ENCODE results near the gene XIRP1. TPM values are rescaled to one million over a fixed set of nuclear protein-coding genes. Genes with fewer than 3 reads are reported as not detected.

The XIRP1 gene
- total RNA-seq, 1 experiment from 2014 or later = not detected

GRCh38 chr3:39232859-39233258 is 40.5 kb upstream of the XIRP1 start:
- in situ Hi-C loops (cut with HindIII; ENCODE audit: low pct_unique_long_range_greater_than_20kb, low sequenced_read_pairs) (no loop called here), intact Hi-C loops (cut with micrococcal nuclease; ENCODE audit: unreplicated experiment) (no loop called here)
- CTCF ChIA-PET = no interaction called here
- Histone ChIP-seq H3K27me3 (ENCODE audit: control insufficient read depth, insufficient read depth, low read length) (peaks cover 4% of the 10 kb centered on the region; the same call in 1 of the 2 replicates), H3K36me3 (ENCODE audit: control insufficient read depth, insufficient read depth, low read length) (no peaks in the 10 kb centered on the region), H3K4me3 (ENCODE audit: low read depth in 2 of 2, low read length in 2 of 2) (no peak overlapping the region), H3K27ac (ENCODE audit: low read length) (no peak overlapping the region), H3K4me1 (ENCODE audit: control insufficient read depth, insufficient read depth, low read length) (no peaks in the 10 kb centered on the region), H3K9me3 (ENCODE audit: control insufficient read depth, insufficient read depth, low read depth, low read length) (no peaks in the 10 kb centered on the region)
- DNase-seq (ENCODE audit: low read depth, low spot score) (no peak), ATAC-seq (no peak)
- POLR2A ChIA-PET = no interaction called here
- BruUV-seq (replicated peaks) = no TSS peak
- TF ChIP-seq SIN3A (IDR thresholded peaks at IDR 0.05; ENCODE audit: borderline replicate concordance, insufficient read depth, low read depth, low read length) (no peak), POLR2AphosphoS5 (IDR thresholded peaks at IDR 0.05; ENCODE audit: low read depth, low read length) (no peak), TCF7L2 (IDR thresholded peaks at IDR 0.05; ENCODE audit: low read depth, low read length) (no peak)

- POLR2A ChIA-PET = no interaction called here
- intact Hi-C loops (cut with micrococcal nuclease; ENCODE audit: unreplicated experiment) = no loop called here
- no TSS peak for BruUV-seq (replicated peaks)
- Histone ChIP-seq H3K9me3 (ENCODE audit: control insufficient read depth, insufficient read depth, low read depth, low read length) (no peaks in the 10 kb centered on the region), H3K36me3 (ENCODE audit: control insufficient read depth, insufficient read depth, low read length) (no peaks in the 10 kb centered on the region), H3K27ac (ENCODE audit: low read length) (no peak overlapping the region), H3K4me1 (ENCODE audit: control insufficient read depth, insufficient read depth, low read length) (no peaks in the 10 kb centered on the region), H3K4me3 (ENCODE audit: low read depth in 2 of 2, low read length in 2 of 2) (no peak overlapping the region), H3K27me3 (ENCODE audit: control insufficient read depth, insufficient read depth, low read length) (peaks cover 4% of the 10 kb centered on the region; the same call in 1 of the 2 replicates)
- in situ Hi-C loops (cut with HindIII; ENCODE audit: low pct_unique_long_range_greater_than_20kb, low sequenced_read_pairs) = no loop called here
- CTCF ChIA-PET = no interaction called here
- no peak for ATAC-seq
- TF ChIP-seq TCF7L2 (IDR thresholded peaks at IDR 0.05; ENCODE audit: low read depth, low read length) (no peak), REST (IDR thresholded peaks at IDR 0.05; ENCODE audit: insufficient read depth in 1 of 2, low read depth in 2 of 2, low read length in 1 of 2) (no peak), POLR2AphosphoS5 (IDR thresholded peaks at IDR 0.05; ENCODE audit: low read depth, low read length) (no peak), SIN3A (IDR thresholded peaks at IDR 0.05; ENCODE audit: borderline replicate concordance, insufficient read depth, low read depth, low read length) (no peak)
- TF ChIP-seq, protein P1, sequence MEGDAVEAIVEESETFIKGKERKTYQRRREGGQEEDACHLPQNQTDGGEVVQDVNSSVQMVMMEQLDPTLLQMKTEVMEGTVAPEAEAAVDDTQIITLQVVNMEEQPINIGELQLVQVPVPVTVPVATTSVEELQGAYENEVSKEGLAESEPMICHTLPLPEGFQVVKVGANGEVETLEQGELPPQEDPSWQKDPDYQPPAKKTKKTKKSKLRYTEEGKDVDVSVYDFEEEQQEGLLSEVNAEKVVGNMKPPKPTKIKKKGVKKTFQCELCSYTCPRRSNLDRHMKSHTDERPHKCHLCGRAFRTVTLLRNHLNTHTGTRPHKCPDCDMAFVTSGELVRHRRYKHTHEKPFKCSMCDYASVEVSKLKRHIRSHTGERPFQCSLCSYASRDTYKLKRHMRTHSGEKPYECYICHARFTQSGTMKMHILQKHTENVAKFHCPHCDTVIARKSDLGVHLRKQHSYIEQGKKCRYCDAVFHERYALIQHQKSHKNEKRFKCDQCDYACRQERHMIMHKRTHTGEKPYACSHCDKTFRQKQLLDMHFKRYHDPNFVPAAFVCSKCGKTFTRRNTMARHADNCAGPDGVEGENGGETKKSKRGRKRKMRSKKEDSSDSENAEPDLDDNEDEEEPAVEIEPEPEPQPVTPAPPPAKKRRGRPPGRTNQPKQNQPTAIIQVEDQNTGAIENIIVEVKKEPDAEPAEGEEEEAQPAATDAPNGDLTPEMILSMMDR (IDR thresholded peaks at IDR 0.05) = no peak
- DNase-seq (ENCODE audit: low read depth, low spot score) = no peak
Measured at GRCh38 chr3:39230453-39230852, 38.1 kb upstream of the XIRP1 start.

DNA sequence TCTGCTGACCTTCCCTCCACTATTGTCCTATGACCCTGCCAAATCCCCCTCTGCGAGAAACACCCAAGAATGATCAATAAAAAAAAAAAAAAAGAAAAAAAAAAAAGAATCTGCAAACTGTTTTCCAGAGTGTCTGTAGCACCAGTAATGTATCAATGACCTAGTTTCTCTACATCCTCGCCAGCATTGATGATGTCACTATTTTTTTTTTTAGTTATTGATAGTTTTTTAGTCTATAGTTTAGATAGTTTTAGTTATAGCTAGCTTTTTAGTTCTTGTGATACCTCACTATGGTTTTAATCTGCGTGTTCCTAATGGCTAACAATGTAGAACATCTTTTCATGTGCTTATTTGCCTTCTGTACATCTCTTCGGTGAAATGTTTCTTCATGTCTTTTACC is 36.1 kb upstream of the XIRP1 start:
- Histone ChIP-seq H3K27ac (ENCODE audit: low read length) (no peak overlapping the region), H3K4me3 (ENCODE audit: low read depth in 2 of 2, low read length in 2 of 2) (no peak overlapping the region), H3K36me3 (ENCODE audit: control insufficient read depth, insufficient read depth, low read length) (no peaks in the 10 kb centered on the region), H3K4me1 (ENCODE audit: control insufficient read depth, insufficient read depth, low read length) (no peaks in the 10 kb centered on the region), H3K9me3 (ENCODE audit: control insufficient read depth, insufficient read depth, low read depth, low read length) (no peaks in the 10 kb centered on the region), H3K27me3 (ENCODE audit: control insufficient read depth, insufficient read depth, low read length) (peaks cover 4% of the 10 kb centered on the region; the same call in 1 of the 2 replicates)
- no TSS peak for BruUV-seq (replicated peaks)
- ChIA-PET CTCF (no interaction called here), POLR2A (no interaction called here)
- in situ Hi-C loops (cut with HindIII; ENCODE audit: low pct_unique_long_range_greater_than_20kb, low sequenced_read_pairs) (no loop called here), intact Hi-C loops (cut with micrococcal nuclease; ENCODE audit: unreplicated experiment) (no loop called here)
- no peak for ATAC-seq
- DNase-seq (ENCODE audit: low read depth, low spot score) = no peak
- TF ChIP-seq SIN3A (IDR thresholded peaks at IDR 0.05; ENCODE audit: borderline replicate concordance, insufficient read depth, low read depth, low read length) (no peak), POLR2AphosphoS5 (IDR thresholded peaks at IDR 0.05; ENCODE audit: low read depth, low read length) (no peak), REST (IDR thresholded peaks at IDR 0.05; ENCODE audit: insufficient read depth in 1 of 2, low read depth in 2 of 2, low read length in 1 of 2) (no peak), TCF7L2 (IDR thresholded peaks at IDR 0.05; ENCODE audit: low read depth, low read length) (no peak)
- TF ChIP-seq, protein P1 (IDR thresholded peaks at IDR 0.05) = no peak

Measured in Panc1 (cell line).